TTC549 (cell line): ENCODE results near the gene TAGLN.
"Not testable (repeated sequence)": the region's sequence is repeated elsewhere in the genome, so short reads cannot be mapped to it uniquely, and the experiment has no call there.

Experiments used
- FAIRE-seq: peaks from 2 replicates; lab custom pipeline; 2012; peaks lifted over from hg19 to GRCh38; lab: Jason Lieb, UNC

TAGLN gene

GRCh38 chr11:117197006-117197405 lies 2.2 kb upstream of the TAGLN start:
- no peak for FAIRE-seq

GRCh38 chr11:117197516-117198456 lies 1.4 kb upstream of the TAGLN start:
- FAIRE-seq: no peak

GRCh38 chr11:117198613-117199012 lies 557 bp upstream of the TAGLN start:
- FAIRE-seq: no peak

GRCh38 chr11:117199916-117200812 lies 994 bp downstream of the TAGLN start:
- FAIRE-seq: no peak

GRCh38 chr11:117200813-117201657 lies 1.9 kb downstream of the TAGLN start:
- no peak for FAIRE-seq

GRCh38 chr11:117201658-117202305 lies 2.6 kb downstream of the TAGLN start:
- FAIRE-seq: no peak

GRCh38 chr11:117202386-117203068 lies 3.4 kb downstream of the TAGLN start:
- no peak for FAIRE-seq

- no peak for FAIRE-seq
These were observed 3.9 kb downstream of the TAGLN start for GRCh38 chr11:117203069-117203407.

GRCh38 chr11:117204283-117205080 lies 5.3 kb downstream of the TAGLN start:
- no peak for FAIRE-seq

- FAIRE-seq: no peak
These were observed 6.1 kb downstream of the TAGLN start for GRCh38 chr11:117205211-117205818.

- not testable (repeated sequence) for FAIRE-seq
These were observed 6.9 kb downstream of the TAGLN start for GRCh38 chr11:117206111-117206510.

- not testable (repeated sequence) for FAIRE-seq
These were observed 7.7 kb downstream of the TAGLN start for GRCh38 chr11:117206859-117207258.

- FAIRE-seq: not testable (repeated sequence)
These were observed 8.3 kb downstream of the TAGLN start for GRCh38 chr11:117207481-117207880.

GRCh38 chr11:117208710-117209109 lies 9.5 kb downstream of the TAGLN start:
- not testable (repeated sequence) for FAIRE-seq

- not testable (repeated sequence) for FAIRE-seq
These were observed 10.4 kb downstream of the TAGLN start for GRCh38 chr11:117209351-117210125.

GRCh38 chr11:117210620-117211019 lies 11.4 kb downstream of the TAGLN start:
- FAIRE-seq: no peak

GRCh38 chr11:117212697-117213355 lies 13.7 kb downstream of the TAGLN start:
- no peak for FAIRE-seq

GRCh38 chr11:117214404-117215110 lies 15.4 kb downstream of the TAGLN start:
- no peak for FAIRE-seq
